Measurements from ENCODE around the gene GABRE.

Gene GABRE

GRCh38 chrX:151996347-151996746, 21.9 kb upstream of the GABRE start:
- Histone ChIP-seq H3K27ac (no peak overlapping the region), H3K4me1 (no peaks in the 10 kb centered on the region), H3K9ac (no peak overlapping the region), H3K4me2 (ENCODE audit: low read length) (no peak overlapping the region), H3K4me3 (ENCODE audit: low read depth, low read length) (no peak overlapping the region), H3K79me2 (no peaks in the 10 kb centered on the region), H2AFZ (no peak overlapping the region), H3K36me3 (ENCODE audit: control insufficient read depth, insufficient read depth, low read length) (no peaks in the 10 kb centered on the region), H3K27me3 (ENCODE audit: control insufficient read depth, insufficient read depth, low read length) (no peaks in the 10 kb centered on the region), H3K9me3 (ENCODE audit: control insufficient read depth, low read length) (no peaks in the 10 kb centered on the region)
- no peak for TF ChIP-seq CTCF (IDR thresholded peaks at IDR 0.05)

- H3K27ac ChIP-seq, result no peak overlapping the region
- no peak for TF ChIP-seq CTCF (IDR thresholded peaks at IDR 0.05)
- H3K36me3 ChIP-seq (ENCODE audit: control insufficient read depth, insufficient read depth, low read length), result no peaks in the 10 kb centered on the region
- no peak overlapping the region for H3K4me2 ChIP-seq (ENCODE audit: low read length)
- H2AFZ ChIP-seq, result no peak overlapping the region
- no peaks in the 10 kb centered on the region for H3K27me3 ChIP-seq (ENCODE audit: control insufficient read depth, insufficient read depth, low read length)
- no peaks in the 10 kb centered on the region for H3K9me3 ChIP-seq (ENCODE audit: control insufficient read depth, low read length)
- no peak overlapping the region for H3K4me3 ChIP-seq (ENCODE audit: low read depth, low read length)
- H3K4me1 ChIP-seq, result no peaks in the 10 kb centered on the region
- H3K79me2 ChIP-seq, result no peaks in the 10 kb centered on the region
- no peak overlapping the region for H3K9ac ChIP-seq
These were observed 20.0 kb upstream of the GABRE start for GRCh38 chrX:151994476-151994875.

- TF ChIP-seq CTCF (IDR thresholded peaks at IDR 0.05), result no peak
- Histone ChIP-seq H3K27ac (no peak overlapping the region), H3K4me3 (ENCODE audit: low read depth, low read length) (no peak overlapping the region), H3K9ac (no peak overlapping the region), H3K9me3 (ENCODE audit: control insufficient read depth, low read length) (no peaks in the 10 kb centered on the region), H2AFZ (no peak overlapping the region), H3K36me3 (ENCODE audit: control insufficient read depth, insufficient read depth, low read length) (no peaks in the 10 kb centered on the region), H3K4me1 (no peaks in the 10 kb centered on the region), H3K4me2 (ENCODE audit: low read length) (no peak overlapping the region), H3K27me3 (ENCODE audit: control insufficient read depth, insufficient read depth, low read length) (no peaks in the 10 kb centered on the region), H3K79me2 (no peaks in the 10 kb centered on the region)
These were observed 14.3 kb upstream of the GABRE start for GRCh38 chrX:151988706-151989299.

- Histone ChIP-seq H3K79me2 (no peaks in the 10 kb centered on the region), H3K27ac (no peak overlapping the region), H3K9ac (no peak overlapping the region), H3K4me3 (ENCODE audit: low read depth, low read length) (no peak overlapping the region), H2AFZ (no peak overlapping the region), H3K36me3 (ENCODE audit: control insufficient read depth, insufficient read depth, low read length) (no peaks in the 10 kb centered on the region), H3K9me3 (ENCODE audit: control insufficient read depth, low read length) (no peaks in the 10 kb centered on the region), H3K4me2 (ENCODE audit: low read length) (no peak overlapping the region), H3K27me3 (ENCODE audit: control insufficient read depth, insufficient read depth, low read length) (no peaks in the 10 kb centered on the region), H3K4me1 (no peaks in the 10 kb centered on the region)
- TF ChIP-seq CTCF (IDR thresholded peaks at IDR 0.05), result no peak
These were observed 12.6 kb upstream of the GABRE start for GRCh38 chrX:151987108-151987507.

GRCh38 chrX:151985955-151986354, 11.5 kb upstream of the GABRE start:
- Histone ChIP-seq H3K4me2 (ENCODE audit: low read length) (no peak overlapping the region), H3K9me3 (ENCODE audit: control insufficient read depth, low read length) (no peaks in the 10 kb centered on the region), H3K9ac (no peak overlapping the region), H3K4me1 (no peaks in the 10 kb centered on the region), H3K79me2 (no peaks in the 10 kb centered on the region), H3K4me3 (ENCODE audit: low read depth, low read length) (no peak overlapping the region), H2AFZ (no peak overlapping the region), H3K27me3 (ENCODE audit: control insufficient read depth, insufficient read depth, low read length) (no peaks in the 10 kb centered on the region), H3K27ac (no peak overlapping the region), H3K36me3 (ENCODE audit: control insufficient read depth, insufficient read depth, low read length) (no peaks in the 10 kb centered on the region)
- TF ChIP-seq CTCF (IDR thresholded peaks at IDR 0.05), result no peak

Data from parathyroid adenoma (tissue), 2 donors.